H1 (cell line): ENCODE measurements around the gene AFG1L. TPM values are rescaled to one million over a fixed set of nuclear protein-coding genes. Genes with fewer than 3 reads are reported as not detected.

Experiments used
- ASH2L ChIP-seq: fragments of 200-600, 300-600 bp; sonication (generic); IDR thresholded peaks from one replicate; pipeline ENCODE4 v1.7.1; 2017; ENCODE audit warnings: low read length
- BCL11A ChIP-seq, 2 experiments: IDR thresholded peaks; one replicate each; pipeline ENCODE4 v1.6.1; 2011; ENCODE audit warnings: low read depth in 2 of 2, low read length in 2 of 2, mild to moderate bottlenecking in 2 of 2
- BRCA1 ChIP-seq: IDR thresholded peaks from 2 replicates; pipeline ENCODE4 v1.6.1; 2012; ENCODE audit warnings: low read depth, low read length, improper control_type of control experiment
- CHD7 ChIP-seq: fragments of 300-600 bp; sonication (generic); IDR thresholded peaks from 2 replicates; pipeline ENCODE4 v1.7.1; 2012; ENCODE audit warnings: low read length, moderate library complexity, mild to moderate bottlenecking, inconsistent platforms; ENCODE audit not compliant: insufficient replicate concordance
- CTCF ChIP-seq, 3 experiments: IDR thresholded peaks; 1 replicate in 2 of 3; 2 replicates in 1 of 3; pipeline versions ENCODE4 v1.5.1 to v1.6.1; 2011; ENCODE audit warnings: low read length in 3 of 3, mild to moderate bottlenecking in 3 of 3, inconsistent platforms in 2 of 3, low read depth in 1 of 3, moderate library complexity in 1 of 3; ENCODE audit not compliant: insufficient read depth in 1 of 3; ENCODE audit errors: control extremely low read depth in 1 of 3
- EGR1 ChIP-seq: IDR thresholded peaks from 2 replicates; pipeline ENCODE4 v1.6.1; 2011; ENCODE audit warnings: low read depth, low read length, borderline replicate concordance
- SIRT6 ChIP-seq: IDR thresholded peaks from one replicate; pipeline ENCODE4 v1.7.1; 2012; ENCODE audit warnings: low read length, inconsistent platforms
- TBP ChIP-seq: IDR thresholded peaks from 2 replicates; pipeline ENCODE4 v1.6.1; 2011; ENCODE audit warnings: low read depth, low read length, improper control_type of control experiment
- YY1 ChIP-seq: IDR thresholded peaks from 2 replicates; pipeline ENCODE4 v1.6.1; 2011; ENCODE audit warnings: low read depth, mild to moderate bottlenecking, low read length
- polyA plus RNA-seq, 7 experiments: library from polyadenylated mRNA; depleted of rRNA in 3 of 7; stranded (reverse) in 5 of 7; unstranded in 2 of 7; fragments of >200 nt in 5 of 7; fragments of 200-250 nt in 2 of 7; gene quantifications; 1 replicate in 5 of 7; 2 replicates in 1 of 7; 4 replicates in 1 of 7; pipeline versions ENCODE4 v1.2.1 to v1.2.3, GENCODE V29; 2011 to 2013; ENCODE audit warnings: missing spikeins in 2 of 7, mixed read lengths in 2 of 7
- total RNA-seq: library from RNA; stranded (reverse); fragmentation: NEBNext Ultra II Directional; extraction: Animal tissue kit (Norgen Biotek cat#: 25700); gene quantifications from 2 replicates; pipeline ENCODE4 v1.2.1, GENCODE V29; 2021

AFG1L gene
- total and polyA plus RNA-seq, 2 of the 8 experiments (the other 6 are each of a cell fraction or from before 2014, with no cell fraction given), result 0.98 to 5.7 TPM

GRCh38 chr6:108550256-108550655, 255.4 kb downstream of the AFG1L start (continued):
- TF ChIP-seq CHD7, result no peak
- TF ChIP-seq CTCF (IDR thresholded peaks at IDR 0.05; ENCODE audit: control extremely low read depth in 1 of 3, insufficient read depth in 1 of 3, low read depth in 1 of 3, low read length in 3 of 3), result no peak
- no peak for TF ChIP-seq YY1
- TF ChIP-seq EGR1, result no peak
- TF ChIP-seq TBP, result no peak
- no peak for TF ChIP-seq BCL11A (IDR thresholded peaks at IDR 0.05; ENCODE audit: low read depth in 2 of 2, low read length in 2 of 2)
- TF ChIP-seq ASH2L, result no peak
- TF ChIP-seq BRCA1, result no peak
- TF ChIP-seq SIRT6, result no peak
